WTC11 (cell line): ENCODE results near the gene BCAS1. TPM values are rescaled to one million over a fixed set of nuclear protein-coding genes. Genes with fewer than 3 reads are reported as not detected.

Experiments used
- ATAC-seq: fragments of 200-7000 bp; cut with Tn5 transposase; 2 replicates; pipeline ENCODE4 v1.10.0; 2021; ENCODE audit warnings: mild to moderate bottlenecking, moderate library complexity
- CTCF ChIA-PET: fragments of 300-600 bp; sonication (Branson Sonifier 250); formaldehyde crosslinking; loops from one replicate; lab custom pipeline; 2021; ENCODE audit warnings: antibody characterized with exemption; lab: Charles Lee
- POLR2A ChIA-PET: fragments of 350-600 bp; sonication (Branson Sonifier 250); formaldehyde crosslinking; loops from one replicate; lab custom pipeline; 2021; ENCODE audit warnings: antibody characterized with exemption; lab: Charles Lee
- DNase-seq: peaks from one replicate; pipeline ENCODE4 v3.0.0; 2021; ENCODE audit warnings: low spot score
- H3K27ac Mint-ChIP-seq: 2 replicates; pipeline ENCODE4 v1.8.0; 2021; ENCODE audit warnings: mixed read lengths
- H3K27me3 Mint-ChIP-seq: 2 replicates; pipeline ENCODE4 v1.8.0; 2021; ENCODE audit warnings: low read depth, mild to moderate bottlenecking, moderate library complexity, mixed read lengths
- H3K36me3 Mint-ChIP-seq: 2 replicates; pipeline ENCODE4 v1.8.0; 2021; ENCODE audit warnings: mixed read lengths
- H3K4me1 Mint-ChIP-seq: 2 replicates; pipeline ENCODE4 v1.8.0; 2022; ENCODE audit warnings: mixed read lengths
- H3K4me3 Mint-ChIP-seq: 2 replicates; pipeline ENCODE4 v1.8.0; 2021; ENCODE audit warnings: mild to moderate bottlenecking, moderate library complexity, mixed read lengths
- H3K9me3 Mint-ChIP-seq: 2 replicates; pipeline ENCODE4 v1.8.0; 2021; ENCODE audit warnings: mixed read lengths
- ATF2 ChIP-seq: sonication (generic); formaldehyde crosslinking; IDR thresholded peaks from 2 replicates; pipeline ENCODE4 v1.8.1; 2022; ENCODE audit warnings: low read depth, missing genetic modification reagents, borderline replicate concordance
- CREB1 ChIP-seq: sonication (generic); formaldehyde crosslinking; IDR thresholded peaks from 2 replicates; pipeline ENCODE4 v1.8.0; 2023; ENCODE audit warnings: mild to moderate bottlenecking, missing genetic modification reagents
- FOXJ3 ChIP-seq: sonication (generic); formaldehyde crosslinking; IDR thresholded peaks from 2 replicates; pipeline ENCODE4 v1.9.0; 2021; ENCODE audit warnings: missing genetic modification reagents, mild to moderate bottlenecking, borderline replicate concordance
- GABPB1 ChIP-seq: sonication (generic); formaldehyde crosslinking; IDR thresholded peaks from 2 replicates; pipeline ENCODE4 v1.8.1; 2023; ENCODE audit warnings: mild to moderate bottlenecking, missing genetic modification reagents
- MLX ChIP-seq: sonication (generic); formaldehyde crosslinking; IDR thresholded peaks from 2 replicates; pipeline ENCODE4 v1.8.1; 2023; ENCODE audit warnings: mild to moderate bottlenecking, missing genetic modification reagents, moderate library complexity
- PRRX2 ChIP-seq: fragments of 250-450 bp; sonication (Bioruptor Pico); IDR thresholded peaks from 2 replicates; pipeline ENCODE4 v1.8.0; 2021; ENCODE audit warnings: mild to moderate bottlenecking
- TCF7 ChIP-seq: sonication (generic); formaldehyde crosslinking; IDR thresholded peaks from 2 replicates; pipeline ENCODE4 v1.8.0; 2022; ENCODE audit warnings: mild to moderate bottlenecking, low read depth, missing genetic modification reagents, moderate library complexity
- TP53 ChIP-seq: sonication (generic); formaldehyde crosslinking; IDR thresholded peaks from 2 replicates; pipeline ENCODE4 v1.8.1; 2023; ENCODE audit warnings: mild to moderate bottlenecking, missing genetic modification reagents
- ZBTB43 ChIP-seq: sonication (generic); formaldehyde crosslinking; IDR thresholded peaks from 2 replicates; pipeline ENCODE4 v1.8.1; 2023; ENCODE audit warnings: mild to moderate bottlenecking, missing genetic modification reagents
- ZNF263 ChIP-seq: sonication (generic); formaldehyde crosslinking; IDR thresholded peaks from 2 replicates; pipeline ENCODE4 v1.8.1; 2022; ENCODE audit warnings: low read depth, mild to moderate bottlenecking, moderate library complexity, missing genetic modification reagents
- ZSCAN18 ChIP-seq: fragments of 250-450 bp; sonication (Bioruptor Pico); IDR thresholded peaks from 2 replicates; pipeline ENCODE4 v2.1.2; 2022; ENCODE audit warnings: mild to moderate bottlenecking, moderate library complexity
- total RNA-seq: library from RNA; stranded (reverse); gene quantifications from 3 replicates; pipeline ENCODE4 v1.2.3, GENCODE V29; 2021
- TF ChIP-seq, protein P1 (sequence below): sonication (generic); formaldehyde crosslinking; IDR thresholded peaks from 2 replicates; pipeline ENCODE4 v1.8.1; 2022; ENCODE audit warnings: mild to moderate bottlenecking, missing genetic modification reagents, moderate library complexity, borderline replicate concordance
- TF ChIP-seq, protein P2 (sequence below): sonication (generic); formaldehyde crosslinking; IDR thresholded peaks from 2 replicates; pipeline ENCODE4 v1.8.0; 2023; ENCODE audit warnings: mild to moderate bottlenecking, missing genetic modification reagents
- TF ChIP-seq, protein P3 (sequence below): sonication (generic); formaldehyde crosslinking; conservative IDR thresholded peaks from 2 replicates; pipeline ENCODE4 v1.8.1; 2022; ENCODE audit warnings: mild to moderate bottlenecking, missing genetic modification reagents
- TF ChIP-seq, protein P4 (sequence below): sonication (generic); formaldehyde crosslinking; IDR thresholded peaks from 2 replicates; pipeline ENCODE4 v1.8.0; 2022; ENCODE audit warnings: missing genetic modification reagents

The BCAS1 gene
- total RNA-seq, 1 experiment from 2014 or later, result 0.11 TPM

GRCh38 chr20:54108326-54108642, 37.9 kb upstream of the BCAS1 start (continued):
- no peak for TF ChIP-seq ATF2 (CRISPR knock-in tag)
- no peak for TF ChIP-seq ZBTB43
- no peak for TF ChIP-seq TP53
- TF ChIP-seq ZNF263, result no peak
- no peak for TF ChIP-seq MLX
- no peak for TF ChIP-seq ZSCAN18 (CRISPR knock-in tag)
- TF ChIP-seq TCF7 (CRISPR knock-in tag), result no peak
- TF ChIP-seq, protein P1, sequence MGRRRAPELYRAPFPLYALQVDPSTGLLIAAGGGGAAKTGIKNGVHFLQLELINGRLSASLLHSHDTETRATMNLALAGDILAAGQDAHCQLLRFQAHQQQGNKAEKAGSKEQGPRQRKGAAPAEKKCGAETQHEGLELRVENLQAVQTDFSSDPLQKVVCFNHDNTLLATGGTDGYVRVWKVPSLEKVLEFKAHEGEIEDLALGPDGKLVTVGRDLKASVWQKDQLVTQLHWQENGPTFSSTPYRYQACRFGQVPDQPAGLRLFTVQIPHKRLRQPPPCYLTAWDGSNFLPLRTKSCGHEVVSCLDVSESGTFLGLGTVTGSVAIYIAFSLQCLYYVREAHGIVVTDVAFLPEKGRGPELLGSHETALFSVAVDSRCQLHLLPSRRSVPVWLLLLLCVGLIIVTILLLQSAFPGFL (CRISPR knock-in tag), result no peak
- TF ChIP-seq CREB1 (CRISPR knock-in tag), result no peak
- TF ChIP-seq PRRX2 (CRISPR knock-in tag), result no peak
- TF ChIP-seq, protein P2, sequence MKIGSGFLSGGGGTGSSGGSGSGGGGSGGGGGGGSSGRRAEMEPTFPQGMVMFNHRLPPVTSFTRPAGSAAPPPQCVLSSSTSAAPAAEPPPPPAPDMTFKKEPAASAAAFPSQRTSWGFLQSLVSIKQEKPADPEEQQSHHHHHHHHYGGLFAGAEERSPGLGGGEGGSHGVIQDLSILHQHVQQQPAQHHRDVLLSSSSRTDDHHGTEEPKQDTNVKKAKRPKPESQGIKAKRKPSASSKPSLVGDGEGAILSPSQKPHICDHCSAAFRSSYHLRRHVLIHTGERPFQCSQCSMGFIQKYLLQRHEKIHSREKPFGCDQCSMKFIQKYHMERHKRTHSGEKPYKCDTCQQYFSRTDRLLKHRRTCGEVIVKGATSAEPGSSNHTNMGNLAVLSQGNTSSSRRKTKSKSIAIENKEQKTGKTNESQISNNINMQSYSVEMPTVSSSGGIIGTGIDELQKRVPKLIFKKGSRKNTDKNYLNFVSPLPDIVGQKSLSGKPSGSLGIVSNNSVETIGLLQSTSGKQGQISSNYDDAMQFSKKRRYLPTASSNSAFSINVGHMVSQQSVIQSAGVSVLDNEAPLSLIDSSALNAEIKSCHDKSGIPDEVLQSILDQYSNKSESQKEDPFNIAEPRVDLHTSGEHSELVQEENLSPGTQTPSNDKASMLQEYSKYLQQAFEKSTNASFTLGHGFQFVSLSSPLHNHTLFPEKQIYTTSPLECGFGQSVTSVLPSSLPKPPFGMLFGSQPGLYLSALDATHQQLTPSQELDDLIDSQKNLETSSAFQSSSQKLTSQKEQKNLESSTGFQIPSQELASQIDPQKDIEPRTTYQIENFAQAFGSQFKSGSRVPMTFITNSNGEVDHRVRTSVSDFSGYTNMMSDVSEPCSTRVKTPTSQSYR (CRISPR knock-in tag), result no peak
- TF ChIP-seq FOXJ3 (CRISPR knock-in tag), result no peak
- TF ChIP-seq, protein P3, sequence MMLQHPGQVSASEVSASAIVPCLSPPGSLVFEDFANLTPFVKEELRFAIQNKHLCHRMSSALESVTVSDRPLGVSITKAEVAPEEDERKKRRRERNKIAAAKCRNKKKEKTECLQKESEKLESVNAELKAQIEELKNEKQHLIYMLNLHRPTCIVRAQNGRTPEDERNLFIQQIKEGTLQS, result no peak

GRCh38 chr20:54107600-54108325, 37.4 kb upstream of the BCAS1 start:
- POLR2A ChIA-PET, result no interaction called here
- Mint-ChIP-seq H3K27me3 (no peaks in the 10 kb centered on the region; the same call in 1 of the 2 replicates), H3K4me1 (peaks cover 5% of the 10 kb centered on the region), H3K36me3 (no peaks in the 10 kb centered on the region), H3K4me3 (no peak overlapping the region), H3K27ac (no peak overlapping the region), H3K9me3 (no peaks in the 10 kb centered on the region)
- DNase-seq, result no peak
- peak; percentile 67 for TF ChIP-seq GABPB1 (CRISPR knock-in tag)
- TF ChIP-seq, protein P4, sequence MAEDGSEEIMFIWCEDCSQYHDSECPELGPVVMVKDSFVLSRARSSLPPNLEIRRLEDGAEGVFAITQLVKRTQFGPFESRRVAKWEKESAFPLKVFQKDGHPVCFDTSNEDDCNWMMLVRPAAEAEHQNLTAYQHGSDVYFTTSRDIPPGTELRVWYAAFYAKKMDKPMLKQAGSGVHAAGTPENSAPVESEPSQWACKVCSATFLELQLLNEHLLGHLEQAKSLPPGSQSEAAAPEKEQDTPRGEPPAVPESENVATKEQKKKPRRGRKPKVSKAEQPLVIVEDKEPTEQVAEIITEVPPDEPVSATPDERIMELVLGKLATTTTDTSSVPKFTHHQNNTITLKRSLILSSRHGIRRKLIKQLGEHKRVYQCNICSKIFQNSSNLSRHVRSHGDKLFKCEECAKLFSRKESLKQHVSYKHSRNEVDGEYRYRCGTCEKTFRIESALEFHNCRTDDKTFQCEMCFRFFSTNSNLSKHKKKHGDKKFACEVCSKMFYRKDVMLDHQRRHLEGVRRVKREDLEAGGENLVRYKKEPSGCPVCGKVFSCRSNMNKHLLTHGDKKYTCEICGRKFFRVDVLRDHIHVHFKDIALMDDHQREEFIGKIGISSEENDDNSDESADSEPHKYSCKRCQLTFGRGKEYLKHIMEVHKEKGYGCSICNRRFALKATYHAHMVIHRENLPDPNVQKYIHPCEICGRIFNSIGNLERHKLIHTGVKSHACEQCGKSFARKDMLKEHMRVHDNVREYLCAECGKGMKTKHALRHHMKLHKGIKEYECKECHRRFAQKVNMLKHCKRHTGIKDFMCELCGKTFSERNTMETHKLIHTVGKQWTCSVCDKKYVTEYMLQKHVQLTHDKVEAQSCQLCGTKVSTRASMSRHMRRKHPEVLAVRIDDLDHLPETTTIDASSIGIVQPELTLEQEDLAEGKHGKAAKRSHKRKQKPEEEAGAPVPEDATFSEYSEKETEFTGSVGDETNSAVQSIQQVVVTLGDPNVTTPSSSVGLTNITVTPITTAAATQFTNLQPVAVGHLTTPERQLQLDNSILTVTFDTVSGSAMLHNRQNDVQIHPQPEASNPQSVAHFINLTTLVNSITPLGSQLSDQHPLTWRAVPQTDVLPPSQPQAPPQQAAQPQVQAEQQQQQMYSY (CRISPR knock-in tag), result no peak
- no peak for ATAC-seq
- CTCF ChIA-PET, result no interaction called here
